Measurements from ENCODE around the gene DDOST.

DDOST gene

GRCh38 chr1:20641975-20642374 is 19.2 kb downstream of the DDOST start:
- Histone ChIP-seq H3F3A (ENCODE audit: insufficient read depth) (no peaks in the 10 kb centered on the region), H4K20me1 (ENCODE audit: low read depth, low read length) (no peaks in the 10 kb centered on the region), H3K79me2 (ENCODE audit: insufficient read depth, low read length) (no peaks in the 10 kb centered on the region), H3K9ac (ENCODE audit: low read length) (no peak overlapping the region), H2AFZ (ENCODE audit: low read depth, low read length, severe bottlenecking) (no peak overlapping the region), H3K27ac (ENCODE audit: low read depth, low read length) (no peak overlapping the region), H3K9me3 (ENCODE audit: insufficient read depth, low read length) (no peaks in the 10 kb centered on the region), H3K4me3 (ENCODE audit: insufficient read depth, low read length, poor library complexity, severe bottlenecking) (no peak overlapping the region), H3K9me2 (replicated peaks; ENCODE audit: insufficient read depth, low read length) (no peaks in the 10 kb centered on the region), H3K36me3 (ENCODE audit: low read length) (no peaks in the 10 kb centered on the region), H3K27me3 (ENCODE audit: low read length) (no peaks in the 10 kb centered on the region), H3K4me2 (ENCODE audit: low read depth, low read length, poor library complexity, severe bottlenecking) (no peak overlapping the region)
- no peak for TF ChIP-seq EZH2phosphoT487 (conservative IDR thresholded peaks at IDR 0.05; ENCODE audit: low read length)
- TF ChIP-seq, protein P1, sequence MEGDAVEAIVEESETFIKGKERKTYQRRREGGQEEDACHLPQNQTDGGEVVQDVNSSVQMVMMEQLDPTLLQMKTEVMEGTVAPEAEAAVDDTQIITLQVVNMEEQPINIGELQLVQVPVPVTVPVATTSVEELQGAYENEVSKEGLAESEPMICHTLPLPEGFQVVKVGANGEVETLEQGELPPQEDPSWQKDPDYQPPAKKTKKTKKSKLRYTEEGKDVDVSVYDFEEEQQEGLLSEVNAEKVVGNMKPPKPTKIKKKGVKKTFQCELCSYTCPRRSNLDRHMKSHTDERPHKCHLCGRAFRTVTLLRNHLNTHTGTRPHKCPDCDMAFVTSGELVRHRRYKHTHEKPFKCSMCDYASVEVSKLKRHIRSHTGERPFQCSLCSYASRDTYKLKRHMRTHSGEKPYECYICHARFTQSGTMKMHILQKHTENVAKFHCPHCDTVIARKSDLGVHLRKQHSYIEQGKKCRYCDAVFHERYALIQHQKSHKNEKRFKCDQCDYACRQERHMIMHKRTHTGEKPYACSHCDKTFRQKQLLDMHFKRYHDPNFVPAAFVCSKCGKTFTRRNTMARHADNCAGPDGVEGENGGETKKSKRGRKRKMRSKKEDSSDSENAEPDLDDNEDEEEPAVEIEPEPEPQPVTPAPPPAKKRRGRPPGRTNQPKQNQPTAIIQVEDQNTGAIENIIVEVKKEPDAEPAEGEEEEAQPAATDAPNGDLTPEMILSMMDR (IDR thresholded peaks at IDR 0.05; ENCODE audit: insufficient read depth, low read length, poor library complexity, severe bottlenecking) = no peak

DNA sequence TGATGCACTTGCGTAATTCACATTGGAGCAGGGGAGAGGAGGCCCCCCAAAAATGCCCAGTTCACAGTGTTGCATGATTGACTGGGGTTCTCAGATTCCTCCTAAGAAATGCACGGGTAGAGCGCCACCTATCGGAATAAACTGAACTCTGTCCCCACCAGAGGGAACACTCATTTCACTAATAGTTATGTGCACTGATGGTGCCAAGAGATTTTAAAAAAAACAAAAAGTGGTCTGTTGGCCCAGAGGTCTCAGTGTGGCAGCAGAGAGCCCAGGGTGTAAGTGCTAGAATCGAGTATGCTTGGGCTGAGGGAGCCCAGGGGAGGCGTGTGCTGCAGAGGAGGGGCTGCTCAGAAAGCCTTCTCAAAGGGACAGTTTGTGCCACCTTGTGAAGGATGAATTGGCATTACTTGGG is 21.0 kb downstream of the DDOST start:
- Histone ChIP-seq H4K20me1 (ENCODE audit: low read depth, low read length) (no peaks in the 10 kb centered on the region), H3K36me3 (ENCODE audit: low read length) (no peaks in the 10 kb centered on the region), H3K79me2 (ENCODE audit: insufficient read depth, low read length) (no peaks in the 10 kb centered on the region), H3K9me3 (ENCODE audit: insufficient read depth, low read length) (no peaks in the 10 kb centered on the region), H3K27ac (ENCODE audit: low read depth, low read length) (no peak overlapping the region), H3K4me2 (ENCODE audit: low read depth, low read length, poor library complexity, severe bottlenecking) (no peak overlapping the region), H3K4me3 (ENCODE audit: insufficient read depth, low read length, poor library complexity, severe bottlenecking) (no peak overlapping the region), H2AFZ (ENCODE audit: low read depth, low read length, severe bottlenecking) (no peak overlapping the region), H3K9me2 (replicated peaks; ENCODE audit: insufficient read depth, low read length) (no peaks in the 10 kb centered on the region), H3K27me3 (ENCODE audit: low read length) (no peaks in the 10 kb centered on the region), H3K9ac (ENCODE audit: low read length) (no peak overlapping the region), H3F3A (ENCODE audit: insufficient read depth) (no peaks in the 10 kb centered on the region)
- no peak for TF ChIP-seq EZH2phosphoT487 (conservative IDR thresholded peaks at IDR 0.05; ENCODE audit: low read length)
- TF ChIP-seq, protein P1 (IDR thresholded peaks at IDR 0.05; ENCODE audit: insufficient read depth, low read length, poor library complexity, severe bottlenecking) = peak; percentile 83

DNA sequence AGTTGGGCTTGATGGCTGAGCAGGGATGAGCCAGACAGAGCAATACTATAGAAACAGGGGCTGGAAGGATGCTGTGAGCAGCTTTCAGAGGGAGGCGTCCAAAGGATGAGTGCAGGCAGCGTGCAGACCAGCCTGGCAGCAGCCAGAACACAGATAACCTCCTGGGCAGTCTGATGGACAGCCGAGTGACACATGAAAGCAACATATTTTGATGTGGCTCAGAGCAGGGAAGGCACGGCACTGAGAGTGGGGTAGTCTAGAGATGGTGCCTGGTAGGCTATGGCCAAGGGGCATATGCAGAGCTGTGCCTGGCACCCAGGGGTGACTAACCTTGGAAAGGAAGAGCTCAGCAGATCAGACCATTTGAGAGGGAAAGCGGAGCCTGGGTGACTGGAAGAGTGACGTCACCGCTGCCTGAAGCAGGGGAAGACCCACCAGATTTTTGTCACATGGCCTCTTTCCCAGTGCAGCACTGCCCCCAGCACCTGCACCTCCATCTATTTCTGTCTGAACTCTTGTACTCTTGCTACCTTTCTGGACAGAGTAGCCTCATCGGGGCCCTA is 24.3 kb downstream of the DDOST start:
- H3F3A ChIP-seq (ENCODE audit: insufficient read depth) = no peaks in the 10 kb centered on the region
- no peaks in the 10 kb centered on the region for H3K27me3 ChIP-seq (ENCODE audit: low read length)
- no peaks in the 10 kb centered on the region for H4K20me1 ChIP-seq (ENCODE audit: low read depth, low read length)
- no peak overlapping the region for H3K9ac ChIP-seq (ENCODE audit: low read length)
- H3K4me3 ChIP-seq (ENCODE audit: insufficient read depth, low read length, poor library complexity, severe bottlenecking) = no peak overlapping the region
- no peaks in the 10 kb centered on the region for H3K9me2 ChIP-seq (replicated peaks; ENCODE audit: insufficient read depth, low read length)
- no peak overlapping the region for H3K27ac ChIP-seq (ENCODE audit: low read depth, low read length)
- H3K36me3 ChIP-seq (ENCODE audit: low read length) = no peaks in the 10 kb centered on the region
- no peak for TF ChIP-seq EZH2phosphoT487 (conservative IDR thresholded peaks at IDR 0.05; ENCODE audit: low read length)
- TF ChIP-seq, protein P1 (IDR thresholded peaks at IDR 0.05; ENCODE audit: insufficient read depth, low read length, poor library complexity, severe bottlenecking) = no peak
- no peak overlapping the region for H2AFZ ChIP-seq (ENCODE audit: low read depth, low read length, severe bottlenecking)
- no peaks in the 10 kb centered on the region for H3K79me2 ChIP-seq (ENCODE audit: insufficient read depth, low read length)
- no peak overlapping the region for H3K4me2 ChIP-seq (ENCODE audit: low read depth, low read length, poor library complexity, severe bottlenecking)
- H3K9me3 ChIP-seq (ENCODE audit: insufficient read depth, low read length) = no peaks in the 10 kb centered on the region

All from SU-DHL-6 (cell line).